PC-9 (cell line): ENCODE results near the gene CHRNB1. TPM values are rescaled to one million over a fixed set of nuclear protein-coding genes. Genes with fewer than 3 reads are reported as not detected.

Source experiments
- BruUV-seq: library from RNA; stranded (reverse); fragments of 400-500 nt; replicated peaks from 2 replicates; lab custom pipeline; 2021; lab: Mats Ljungman, UMichigan
- CTCF ChIA-PET: fragments of 300-600 bp; sonication (Branson Sonifier 250); formaldehyde crosslinking; loops from one replicate; lab custom pipeline; 2022; ENCODE audit warnings: antibody characterized with exemption; lab: Charles Lee
- POLR2A ChIA-PET: fragments of 300-600 bp; sonication (Branson Sonifier 250); formaldehyde crosslinking; loops from one replicate; lab custom pipeline; 2022; ENCODE audit warnings: antibody characterized with exemption; ENCODE audit not compliant: unreplicated experiment; lab: Charles Lee
- DNase-seq, 2 experiments: peaks; one replicate each; pipeline versions ENCODE4 v3.0.0 to v3.0.0-alpha.2; 2015 to 2022; ENCODE audit warnings: mixed read lengths in 1 of 2
- H2AFZ ChIP-seq: fragments of 200-600 bp; sonication (generic); 2 replicates; pipeline ENCODE4 v1.8.1; 2017; ENCODE audit warnings: antibody characterized with exemption
- H3F3A ChIP-seq: fragments of 200-600 bp; sonication (generic); 2 replicates; pipeline ENCODE4 v1.8.1; 2017; ENCODE audit warnings: antibody characterized with exemption, mild to moderate bottlenecking, low read depth; ENCODE audit not compliant: insufficient read depth
- H3K27ac ChIP-seq: fragments of 200-600 bp; sonication (generic); 2 replicates; pipeline ENCODE4 v1.6.1; 2016; ENCODE audit warnings: mixed run types
- H3K27me3 ChIP-seq: fragments of 200-600 bp; sonication (generic); 2 replicates; pipeline ENCODE4 v1.6.1; 2016; ENCODE audit warnings: low read depth, mixed run types; ENCODE audit not compliant: insufficient read depth
- H3K36me3 ChIP-seq: fragments of 200-600 bp; sonication (generic); 2 replicates; pipeline ENCODE4 v1.6.1; 2016; ENCODE audit warnings: low read depth, mixed run types
- H3K4me1 ChIP-seq: fragments of 200-600 bp; sonication (generic); replicated peaks from 2 replicates; pipeline ENCODE4 v1.6.1; 2016; ENCODE audit warnings: mixed run types; ENCODE audit not compliant: insufficient read depth
- H3K4me2 ChIP-seq: fragments of 200-600 bp; sonication (generic); 2 replicates; pipeline ENCODE4 v1.6.1; 2017; ENCODE audit warnings: mixed run types
- H3K4me3 ChIP-seq: fragments of 200-600 bp; sonication (generic); 2 replicates; pipeline ENCODE4 v1.6.1; 2016; ENCODE audit warnings: mixed run types
- H3K79me2 ChIP-seq: fragments of 200-600 bp; sonication (generic); 2 replicates; pipeline ENCODE4 v1.6.1; 2017; ENCODE audit warnings: low read depth, mixed run types
- H3K9me2 ChIP-seq: fragments of 200-600 bp; sonication (generic); 2 replicates; pipeline ENCODE4 v1.8.1; 2017; ENCODE audit warnings: mild to moderate bottlenecking; ENCODE audit not compliant: insufficient read depth
- H3K9me3 ChIP-seq: fragments of 200-600 bp; sonication (generic); 2 replicates; pipeline ENCODE4 v1.8.1; 2016; ENCODE audit warnings: low read depth; ENCODE audit not compliant: insufficient read depth
- H4K20me1 ChIP-seq: fragments of 200-600 bp; sonication (generic); 2 replicates; pipeline ENCODE4 v1.8.1; 2017; ENCODE audit not compliant: insufficient read depth
- CTCF ChIP-seq: fragments of 200-600 bp; sonication (generic); conservative IDR thresholded peaks from 2 replicates; pipeline ENCODE4 v1.6.1; 2017; ENCODE audit warnings: mixed run types, antibody characterized with exemption, mild to moderate bottlenecking, moderate library complexity
- EZH2 ChIP-seq: fragments of 200-600 bp; sonication (generic); IDR thresholded peaks from 2 replicates; pipeline ENCODE4 v1.8.0; 2017; ENCODE audit warnings: antibody characterized with exemption, low read depth
- intact Hi-C: fragments of 100-400 bp; cut with micrococcal nuclease; formaldehyde crosslinking; loops from one replicate; pipeline ENCODE4 v1.10.0; 2022; ENCODE audit not compliant: unreplicated experiment
- total RNA-seq: library from RNA; stranded (reverse); gene quantifications from 2 replicates; pipeline ENCODE4 v1.2.3, GENCODE V29; 2021

CHRNB1 gene
- total RNA-seq, 1 experiment from 2014 or later, result 53.4 TPM

GRCh38 chr17:7448461-7448860, 3.6 kb downstream of the CHRNB1 start:
- DNase-seq, result no peak
- Histone ChIP-seq H3K9me3 (no peaks in the 10 kb centered on the region), H2AFZ (no peak overlapping the region), H3K79me2 (no peaks in the 10 kb centered on the region), H3K4me2 (no peak overlapping the region), H3K4me1 (peaks cover 17% of the 10 kb centered on the region), H3K9me2 (no peaks in the 10 kb centered on the region), H3K4me3 (no peak overlapping the region), H4K20me1 (no peaks in the 10 kb centered on the region), H3K27ac (no peak overlapping the region), H3K27me3 (no peaks in the 10 kb centered on the region), H3K36me3 (no peaks in the 10 kb centered on the region), H3F3A (peaks cover 13% of the 10 kb centered on the region; the same call in 1 of the 2 replicates)
- ChIA-PET CTCF (no interaction called here), POLR2A (no interaction called here)
- TF ChIP-seq EZH2 (no peak), CTCF (no peak)
- BruUV-seq, result no TSS peak
- intact Hi-C loops, result no loop called here

- intact Hi-C loops, result no loop called here
- BruUV-seq, result no TSS peak
- no peaks in the 10 kb centered on the region for H3K9me2 ChIP-seq
- H3K36me3 ChIP-seq, result no peaks in the 10 kb centered on the region
- peaks cover 7% of the 10 kb centered on the region; the same call in 1 of the 2 replicates for H3F3A ChIP-seq
- H3K4me2 ChIP-seq, result no peak overlapping the region
- H3K79me2 ChIP-seq, result no peaks in the 10 kb centered on the region
- no peaks in the 10 kb centered on the region for H4K20me1 ChIP-seq
- no peak overlapping the region for H3K27ac ChIP-seq
- H3K9me3 ChIP-seq, result no peaks in the 10 kb centered on the region
- no peaks in the 10 kb centered on the region for H3K4me1 ChIP-seq
- H3K27me3 ChIP-seq, result no peaks in the 10 kb centered on the region
- no peak for DNase-seq
- ChIA-PET CTCF (no interaction called here), POLR2A (no interaction called here)
- H3K4me3 ChIP-seq, result no peak overlapping the region
- TF ChIP-seq EZH2 (no peak), CTCF (no peak)
- no peak overlapping the region for H2AFZ ChIP-seq
Observed at GRCh38 chr17:7459961-7460545, 15.2 kb downstream of the CHRNB1 start.

GRCh38 chr17:7460850-7461660, 16.2 kb downstream of the CHRNB1 start:
- Histone ChIP-seq H3K27me3 (no peaks in the 10 kb centered on the region), H3K4me3 (no peak overlapping the region), H3K9me3 (no peaks in the 10 kb centered on the region), H3K79me2 (no peaks in the 10 kb centered on the region), H3K27ac (no peak overlapping the region), H3K4me2 (no peak overlapping the region), H3K4me1 (no peaks in the 10 kb centered on the region), H4K20me1 (no peaks in the 10 kb centered on the region), H3K36me3 (no peaks in the 10 kb centered on the region), H3K9me2 (no peaks in the 10 kb centered on the region), H2AFZ (no peak overlapping the region), H3F3A (peaks cover 7% of the 10 kb centered on the region; the same call in 1 of the 2 replicates)
- intact Hi-C loops, result no loop called here
- ChIA-PET POLR2A (no interaction called here), CTCF (interaction anchor here (0.6 kb wide), 2 partner anchors 92 to 219 kb away, joined by 3 read pairs; no protein-coding TSS in a partner anchor)
- DNase-seq, result no peak
- no peak for TF ChIP-seq EZH2
- no peak for TF ChIP-seq CTCF
- TSS peak; percentile 3 for BruUV-seq
